HCT116 (cell line): ENCODE measurements around the gene ART5. TPM values are rescaled to one million over a fixed set of nuclear protein-coding genes. Genes with fewer than 3 reads are reported as not detected.

Experiments
- ATAC-seq: fragments of 200-7000 bp; cut with Tn5 transposase; 2 replicates; pipeline ENCODE4 v1.9.1; 2020; ENCODE audit warnings: mild to moderate bottlenecking, moderate library complexity
- BruUV-seq: library from RNA; stranded (reverse); fragments of 400-500 nt; replicated peaks from 2 replicates; lab custom pipeline; 2021; lab: Mats Ljungman, UMichigan
- CTCF ChIA-PET: fragments of 300-600 bp; sonication (Branson Sonifier 250); formaldehyde crosslinking; loops from one replicate; lab custom pipeline; 2021; ENCODE audit warnings: antibody characterized with exemption; lab: Charles Lee
- POLR2A ChIA-PET: fragments of 300-600, 350-600 bp; sonication (Branson Sonifier 250); formaldehyde crosslinking; loops from one replicate; lab custom pipeline; 2021; ENCODE audit warnings: antibody characterized with exemption; lab: Charles Lee
- RAD21 ChIA-PET, 2 experiments: fragments of 300-600 bp; sonication (Branson Sonifier 250); formaldehyde crosslinking; loops; one replicate each; lab custom pipeline; 2023; ENCODE audit warnings: low total read pairs in 2 of 2; ENCODE audit not compliant: uncharacterized antibody in 2 of 2, unreplicated experiment in 2 of 2, low non-redundant PET in 1 of 2; lab: Charles Lee
- DNase-seq: peaks from one replicate; pipeline ENCODE4 v3.0.0-alpha.2; 2010; ENCODE audit warnings: low read depth, low spot score
- H2AFZ ChIP-seq: fragments of 200-600 bp; shearing (Covaris generic), sonication (generic); 2 replicates; pipeline ENCODE4 v1.6.1; 2017; ENCODE audit warnings: low read depth, mixed run types, mixed read lengths, antibody characterized with exemption, low read length; ENCODE audit not compliant: poor library complexity, severe bottlenecking
- H3K27ac ChIP-seq: 2 replicates; pipeline ENCODE4 v1.5.1; 2012; ENCODE audit warnings: low read depth, low read length
- H3K27me3 ChIP-seq: fragments of 200-600 bp; sonication (generic); 2 replicates; pipeline ENCODE4 v1.6.1; 2016; ENCODE audit warnings: mixed run types, low read length, mixed read lengths; ENCODE audit not compliant: insufficient read depth
- H3K36me3 ChIP-seq, 2 experiments: fragments of 200-500 bp in 1 of 2; fragments of 200-600 bp in 1 of 2; sonication (Bioruptor generic) in 1 of 2; sonication (generic) in 1 of 2; 2 replicates each; pipeline versions ENCODE4 v1.5.1 to v1.6.1; 2014 to 2016; ENCODE audit warnings: low read length in 2 of 2, inconsistent platforms in 1 of 2, mixed read lengths in 1 of 2, mixed run types in 1 of 2; ENCODE audit not compliant: insufficient read depth in 2 of 2, control insufficient read depth in 1 of 2
- H3K4me1 ChIP-seq, 2 experiments: fragments of 200-600 bp in 1 of 2; sonication (generic) in 1 of 2; 2 replicates each; pipeline versions ENCODE4 v1.5.1 to v1.6.1; 2012 to 2017; ENCODE audit warnings: low read length in 2 of 2, inconsistent platforms in 1 of 2, mild to moderate bottlenecking in 1 of 2, mixed read lengths in 1 of 2, mixed run types in 1 of 2, moderate library complexity in 1 of 2; ENCODE audit not compliant: insufficient read depth in 2 of 2, control insufficient read depth in 1 of 2
- H3K4me2 ChIP-seq: fragments of 200-600 bp; sonication (generic); 2 replicates; pipeline ENCODE4 v1.6.1; 2017; ENCODE audit warnings: mixed run types, low read length, mixed read lengths
- H3K4me3 ChIP-seq, 2 experiments: fragments of 200-600 bp in 1 of 2; sonication (generic) in 1 of 2; replicated peaks in 1 of 2; 2 replicates each; pipeline ENCODE4 v1.5.1; 2011 to 2016; ENCODE audit warnings: low read length in 2 of 2, control low read depth in 1 of 2, low read depth in 1 of 2, mild to moderate bottlenecking in 1 of 2, mixed read lengths in 1 of 2, mixed run types in 1 of 2
- H3K79me2 ChIP-seq: fragments of 200-600 bp; sonication (generic); 2 replicates; pipeline ENCODE4 v1.6.1; 2017; ENCODE audit warnings: mild to moderate bottlenecking, mixed run types, low read length, moderate library complexity, mixed read lengths; ENCODE audit not compliant: insufficient read depth
- H3K9ac ChIP-seq: fragments of 200-600 bp; sonication (generic); 2 replicates; pipeline ENCODE4 v1.6.1; 2016; ENCODE audit warnings: low read length, mixed read lengths
- H3K9me2 ChIP-seq: fragments of 200-600 bp; sonication (generic), shearing (Covaris generic); 2 replicates; pipeline ENCODE4 v1.6.1; 2017; ENCODE audit warnings: mixed run types, mild to moderate bottlenecking, moderate library complexity; ENCODE audit not compliant: insufficient read depth
- H3K9me3 ChIP-seq, 2 experiments: fragments of 200-500 bp in 1 of 2; fragments of 200-600 bp in 1 of 2; sonication (Bioruptor generic) in 1 of 2; sonication (generic) in 1 of 2; 2 replicates each; pipeline ENCODE4 v1.6.1; 2014 to 2017; ENCODE audit warnings: low read length in 2 of 2, mixed read lengths in 2 of 2, inconsistent platforms in 1 of 2, low read depth in 1 of 2, mild to moderate bottlenecking in 1 of 2, mixed run types in 1 of 2, moderate library complexity in 1 of 2; ENCODE audit not compliant: control insufficient read depth in 1 of 2, insufficient read depth in 1 of 2
- H4K20me1 ChIP-seq: fragments of 200-600 bp; sonication (generic), shearing (Covaris generic); 2 replicates; pipeline ENCODE4 v1.6.1; 2017; ENCODE audit warnings: mixed run types, mild to moderate bottlenecking, moderate library complexity; ENCODE audit not compliant: insufficient read depth
- CBX3 ChIP-seq: IDR thresholded peaks from 2 replicates; pipeline ENCODE4 v1.6.1; 2012; ENCODE audit warnings: low read depth
- CEBPB ChIP-seq: IDR thresholded peaks from 2 replicates; pipeline ENCODE4 v1.6.1; 2012; ENCODE audit warnings: low read depth
- CTCF ChIP-seq, 3 experiments: fragments of 200-600 bp in 1 of 3; sonication (generic) in 1 of 3; IDR thresholded peaks in 2 of 3; conservative IDR thresholded peaks in 1 of 3; 2 replicates each; pipeline ENCODE4 v1.5.1; 2012 to 2017; ENCODE audit warnings: low read depth in 2 of 3, low read length in 2 of 3, antibody characterized with exemption in 1 of 3, borderline replicate concordance in 1 of 3, control low read depth in 1 of 3, mild to moderate bottlenecking in 1 of 3, mixed read lengths in 1 of 3, mixed run types in 1 of 3, moderate library complexity in 1 of 3; ENCODE audit not compliant: insufficient read depth in 1 of 3
- EGR1 ChIP-seq: IDR thresholded peaks from 2 replicates; pipeline ENCODE4 v1.6.1; 2012; ENCODE audit warnings: low read depth
- ELF1 ChIP-seq: IDR thresholded peaks from 2 replicates; pipeline ENCODE4 v1.6.1; 2012; ENCODE audit warnings: low read depth, borderline replicate concordance
- EZH2 ChIP-seq: fragments of 200-600 bp; sonication (generic); IDR thresholded peaks from 2 replicates; pipeline ENCODE4 v1.6.1; 2017; ENCODE audit warnings: antibody characterized with exemption, mixed run types
- JUND ChIP-seq: IDR thresholded peaks from 2 replicates; pipeline ENCODE4 v1.6.1; 2012
- POLR2A ChIP-seq: IDR thresholded peaks from 2 replicates; pipeline ENCODE4 v1.7.0; 2011; ENCODE audit warnings: borderline replicate concordance; ENCODE audit not compliant: insufficient read depth, insufficient read length; ENCODE audit errors: extremely low read depth
- POLR2AphosphoS5 ChIP-seq: IDR thresholded peaks from 2 replicates; pipeline ENCODE4 v1.6.1; 2011; ENCODE audit warnings: mild to moderate bottlenecking, low read depth, low read length, moderate library complexity
- SIN3A ChIP-seq: IDR thresholded peaks from 2 replicates; pipeline ENCODE4 v1.6.1; 2012; ENCODE audit warnings: low read depth
- SP1 ChIP-seq: IDR thresholded peaks from 2 replicates; pipeline ENCODE4 v1.6.1; 2012; ENCODE audit warnings: low read depth
- SRF ChIP-seq: IDR thresholded peaks from 2 replicates; pipeline ENCODE4 v1.6.1; 2012; ENCODE audit warnings: low read depth
- YY1 ChIP-seq: IDR thresholded peaks from 2 replicates; pipeline ENCODE4 v1.6.1; 2011; ENCODE audit warnings: low read length, low read depth, moderate library complexity, mild to moderate bottlenecking; ENCODE audit not compliant: insufficient replicate concordance; ENCODE audit errors: extremely low read depth
- ZFX ChIP-seq: fragments of 450-650 bp; IDR thresholded peaks from 2 replicates; pipeline ENCODE4 v1.6.1; 2017
- intact Hi-C: fragments of 100-400 bp; cut with micrococcal nuclease; formaldehyde crosslinking; loops from 2 replicates; pipeline ENCODE4 v1.10.0; 2022
- total RNA-seq: library from RNA; stranded (reverse); gene quantifications from one replicate; pipeline ENCODE4 v1.2.1, GENCODE V29; 2021; ENCODE audit not compliant: unreplicated experiment
- TF ChIP-seq, protein P1 (sequence below): IDR thresholded peaks from 2 replicates; pipeline ENCODE4 v1.6.1; 2012

The ART5 gene
- total RNA-seq, 1 experiment from 2014 or later, result 5.6 TPM

- H3K9me2 ChIP-seq, result no peaks in the 10 kb centered on the region
- no peak for DNase-seq
- H3K27me3 ChIP-seq, result no peaks in the 10 kb centered on the region
- RAD21 ChIA-PET, result no interaction called here
- H3K4me3 ChIP-seq, result no peak overlapping the region
- H3K9ac ChIP-seq, result no peak overlapping the region
- BruUV-seq, result no TSS peak
- no peak for TF ChIP-seq POLR2AphosphoS5
- TF ChIP-seq CEBPB, result no peak
- no peak for TF ChIP-seq POLR2A
- TF ChIP-seq CBX3, result no peak
- no peak for TF ChIP-seq ELF1
- TF ChIP-seq EZH2, result no peak
- TF ChIP-seq CTCF (IDR thresholded peaks at IDR 0.05 in 2 of 3, conservative IDR thresholded peaks at IDR 0.05 in 1 of 3; ENCODE audit: borderline replicate concordance in 1 of 3, insufficient read depth in 1 of 3, low read depth in 2 of 3, low read length in 2 of 3), result no peak
- no peak for TF ChIP-seq YY1
- no peak for TF ChIP-seq SP1
- TF ChIP-seq, protein P1, sequence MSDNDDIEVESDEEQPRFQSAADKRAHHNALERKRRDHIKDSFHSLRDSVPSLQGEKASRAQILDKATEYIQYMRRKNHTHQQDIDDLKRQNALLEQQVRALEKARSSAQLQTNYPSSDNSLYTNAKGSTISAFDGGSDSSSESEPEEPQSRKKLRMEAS, result no peak
- TF ChIP-seq SRF, result no peak
- TF ChIP-seq EGR1, result no peak
- TF ChIP-seq JUND, result no peak
- TF ChIP-seq SIN3A, result no peak
- no peak for TF ChIP-seq ZFX
- H4K20me1 ChIP-seq, result no peaks in the 10 kb centered on the region
- CTCF ChIA-PET, result no interaction called here
- no peaks in the 10 kb centered on the region for H3K4me1 ChIP-seq
- ATAC-seq, result no peak
- intact Hi-C loops, result no loop called here
- no peak overlapping the region for H2AFZ ChIP-seq
- POLR2A ChIA-PET, result no interaction called here
- H3K79me2 ChIP-seq, result no peaks in the 10 kb centered on the region
- no peaks in the 10 kb centered on the region for H3K36me3 ChIP-seq
- H3K9me3 ChIP-seq, result no peaks in the 10 kb centered on the region
- no peak overlapping the region for H3K27ac ChIP-seq
- no peak overlapping the region for H3K4me2 ChIP-seq
These were observed 9.6 kb downstream of the ART5 start for GRCh38 chr11:3632070-3632660.
